Measurements from ENCODE around the gene TRDN. TPM values are rescaled to one million over a fixed set of nuclear protein-coding genes. Genes with fewer than 3 reads are reported as not detected.
A peak's percentile ranks its signal among the peaks of the same experiment; 100 is the strongest.

The TRDN gene, protein sequence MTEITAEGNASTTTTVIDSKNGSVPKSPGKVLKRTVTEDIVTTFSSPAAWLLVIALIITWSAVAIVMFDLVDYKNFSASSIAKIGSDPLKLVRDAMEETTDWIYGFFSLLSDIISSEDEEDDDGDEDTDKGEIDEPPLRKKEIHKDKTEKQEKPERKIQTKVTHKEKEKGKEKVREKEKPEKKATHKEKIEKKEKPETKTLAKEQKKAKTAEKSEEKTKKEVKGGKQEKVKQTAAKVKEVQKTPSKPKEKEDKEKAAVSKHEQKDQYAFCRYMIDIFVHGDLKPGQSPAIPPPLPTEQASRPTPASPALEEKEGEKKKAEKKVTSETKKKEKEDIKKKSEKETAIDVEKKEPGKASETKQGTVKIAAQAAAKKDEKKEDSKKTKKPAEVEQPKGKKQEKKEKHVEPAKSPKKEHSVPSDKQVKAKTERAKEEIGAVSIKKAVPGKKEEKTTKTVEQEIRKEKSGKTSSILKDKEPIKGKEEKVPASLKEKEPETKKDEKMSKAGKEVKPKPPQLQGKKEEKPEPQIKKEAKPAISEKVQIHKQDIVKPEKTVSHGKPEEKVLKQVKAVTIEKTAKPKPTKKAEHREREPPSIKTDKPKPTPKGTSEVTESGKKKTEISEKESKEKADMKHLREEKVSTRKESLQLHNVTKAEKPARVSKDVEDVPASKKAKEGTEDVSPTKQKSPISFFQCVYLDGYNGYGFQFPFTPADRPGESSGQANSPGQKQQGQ
- polyA plus RNA-seq (2014; cell fraction: cytosol; rRNA removed), result not detected in 2 replicates
- polyA plus RNA-seq (2014; cell fraction: nucleus; rRNA removed), result 0.02 TPM in 1 of 2 replicates, not detected in the other

DNA sequence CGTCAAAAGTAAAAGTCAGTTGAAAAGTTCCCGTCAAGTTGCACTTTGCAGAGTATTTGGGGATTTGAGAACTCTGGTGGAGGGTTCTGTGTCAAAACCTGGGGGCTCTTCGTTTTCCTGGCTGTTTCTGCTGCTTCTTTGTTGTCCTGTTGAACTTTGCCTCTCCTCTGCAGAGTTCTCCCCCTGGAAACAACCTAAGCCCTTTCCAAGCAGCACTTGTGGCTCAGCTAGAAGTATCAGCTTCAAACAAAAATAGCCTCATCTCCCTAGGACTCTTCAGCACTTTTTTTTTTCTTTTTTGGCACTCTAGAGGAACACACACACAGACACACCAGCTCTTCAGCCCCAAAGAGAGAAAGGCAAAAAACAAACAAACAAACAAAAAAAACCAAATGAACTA lies at the start of gene TRDN:
Gene TRDN, minus strand, starts transcription at position 169 of the 400 bp plus-strand sequence. CDS start 175 bp downstream, outside the sequence.
- DNase-seq (ENCODE audit: low spot score), result no peak

DNA sequence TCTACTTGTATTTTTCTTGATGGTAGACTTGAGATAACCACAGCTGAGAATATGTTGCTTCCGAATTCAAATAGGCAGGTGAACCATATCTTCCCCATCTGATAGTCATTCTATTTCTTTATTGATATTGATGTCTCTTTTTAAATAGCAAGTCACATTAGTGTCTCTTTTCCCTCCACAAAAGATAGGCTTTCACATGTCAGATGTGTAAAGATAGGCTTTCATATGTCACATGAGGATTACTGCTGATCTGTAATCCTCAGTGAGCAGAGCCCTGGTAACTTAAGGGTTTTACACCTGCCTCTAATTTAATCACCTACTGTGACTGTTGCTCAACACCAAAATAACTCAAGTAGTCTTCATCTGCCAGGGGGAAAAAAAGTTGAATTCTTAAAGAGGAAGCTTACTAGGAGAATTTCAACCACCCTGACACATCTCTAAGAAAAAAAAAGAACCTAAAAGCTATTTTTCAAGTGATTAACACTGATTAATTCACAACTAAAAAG lies 45.3 kb upstream of the TRDN start:
- DNase-seq (ENCODE audit: low spot score), result peak; percentile 54

DNA sequence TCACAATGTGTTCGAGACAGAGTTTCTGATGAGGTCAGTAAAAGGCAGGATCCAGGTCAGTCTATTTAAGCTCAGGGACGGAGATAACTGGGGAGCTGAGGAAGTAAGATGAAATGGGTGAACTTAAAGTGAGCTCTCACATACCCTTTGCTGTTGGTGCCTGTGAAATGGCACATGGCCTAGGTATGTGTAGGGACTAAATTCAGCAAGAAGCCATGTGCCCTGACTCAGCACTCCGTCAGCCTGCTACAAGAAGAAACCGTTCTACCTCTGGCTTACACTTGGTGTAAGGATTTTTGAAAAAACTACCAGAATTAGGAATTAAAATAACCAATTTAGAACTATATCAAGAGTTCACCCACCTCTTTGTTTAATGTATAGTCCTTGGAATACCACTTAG lies 41.1 kb upstream of the TRDN start:
- peak; percentile 43 for DNase-seq (ENCODE audit: low spot score)

DNA sequence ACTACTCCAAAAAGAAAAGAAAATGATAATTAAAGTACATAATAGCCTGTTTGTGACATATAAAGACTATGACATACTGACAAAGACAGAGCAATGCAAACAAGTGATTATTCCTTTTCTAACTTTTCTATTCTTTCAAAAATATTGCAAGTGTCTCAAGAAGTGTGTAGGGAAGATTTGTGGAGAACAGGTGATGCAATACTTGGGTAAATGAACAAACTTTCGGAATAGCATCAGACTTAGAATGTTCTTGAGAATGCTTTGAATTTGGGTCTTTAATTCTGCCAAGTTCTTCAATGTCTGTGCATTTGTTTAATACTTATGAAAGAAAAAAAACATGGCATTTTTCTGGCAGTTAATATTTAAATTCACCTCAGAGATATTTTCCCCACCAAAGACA lies 40.0 kb upstream of the TRDN start:
- DNase-seq (ENCODE audit: low spot score), result no peak

DNA sequence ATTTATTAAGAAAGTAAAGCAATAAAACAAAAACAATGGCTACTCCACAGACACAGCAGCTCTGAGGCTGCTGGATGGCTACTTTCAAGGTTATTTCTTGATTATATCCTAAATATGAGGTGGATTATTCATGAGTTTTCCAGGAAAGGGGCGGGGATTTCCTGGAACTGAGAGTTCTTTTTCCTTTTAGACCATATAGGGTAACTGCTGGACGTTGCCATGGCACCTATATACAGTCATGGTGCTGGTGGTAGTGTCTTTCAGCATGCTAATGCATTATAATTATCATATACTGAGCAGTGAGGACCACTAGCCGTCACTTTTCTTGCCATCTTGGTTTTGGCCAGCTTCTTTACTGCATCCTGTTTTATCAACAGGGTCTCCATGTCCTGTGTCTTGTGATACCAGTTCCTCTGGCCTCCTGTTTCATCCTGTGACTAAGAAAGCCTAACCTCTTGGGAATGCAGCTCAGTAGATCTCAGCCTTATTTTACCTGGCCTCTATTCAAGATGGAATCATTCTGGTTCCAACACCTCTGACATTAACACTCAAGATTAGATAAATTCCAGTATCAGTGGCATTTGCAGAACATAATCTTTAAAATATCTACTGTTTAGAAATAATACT lies 32.3 kb upstream of the TRDN start:
- no peak for DNase-seq (ENCODE audit: low spot score)

DNA sequence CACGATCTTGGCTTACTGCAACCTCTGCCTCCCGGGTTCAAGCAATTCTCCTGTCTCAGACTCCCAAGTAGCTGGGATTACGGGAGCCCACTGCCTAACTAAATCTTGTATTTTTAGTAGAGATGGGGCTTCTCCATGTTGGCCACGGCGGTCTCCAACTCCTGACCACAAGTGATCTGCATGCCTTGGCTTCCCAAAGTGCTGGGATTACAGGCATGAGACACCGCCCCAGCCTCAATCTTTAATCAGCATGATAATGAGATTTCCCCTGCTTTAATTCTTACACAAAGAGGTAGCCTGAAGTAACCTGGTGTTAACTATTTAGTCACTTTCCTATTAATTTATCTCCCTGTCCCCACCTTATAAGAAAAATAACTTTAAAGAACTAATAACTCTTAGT lies 31.3 kb upstream of the TRDN start:
- DNase-seq (ENCODE audit: low spot score), result no peak

DNA sequence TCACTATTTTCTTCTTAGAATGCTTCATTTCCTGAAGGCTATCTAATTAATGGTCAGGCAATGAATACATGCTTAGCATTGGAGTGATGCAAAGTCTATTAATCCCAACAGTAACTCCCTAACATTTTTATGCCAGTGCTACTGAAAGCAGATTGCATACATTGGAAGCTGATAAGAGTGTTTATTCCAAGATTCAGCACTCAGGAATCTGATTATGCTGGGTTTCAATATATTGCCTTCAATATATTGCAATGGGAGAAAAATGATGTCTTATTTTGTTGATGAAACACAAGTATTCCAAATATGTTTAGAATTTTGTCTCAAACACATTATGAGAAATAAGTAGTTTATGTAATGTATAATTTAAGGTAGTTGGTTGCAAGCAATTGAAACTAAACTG lies 26.7 kb upstream of the TRDN start:
- no peak for DNase-seq (ENCODE audit: low spot score)

DNA sequence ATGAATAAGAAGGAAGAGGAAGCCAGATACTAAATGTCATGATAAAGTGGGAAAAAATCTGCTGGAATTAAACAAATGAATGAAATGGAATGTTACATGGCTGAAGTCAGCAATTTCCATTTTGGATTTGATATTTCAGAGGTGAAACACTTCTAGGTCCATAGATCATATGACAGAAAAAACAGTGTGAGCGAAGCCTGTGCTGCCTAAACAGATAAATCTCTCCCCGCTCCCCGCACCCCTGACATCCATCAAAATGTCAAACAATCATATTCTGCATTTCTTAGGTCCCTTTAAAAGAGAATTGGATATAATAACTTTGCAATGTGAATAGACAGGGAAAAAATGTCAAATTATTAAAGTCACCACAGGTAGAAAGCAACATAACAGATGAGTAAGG lies 26.0 kb upstream of the TRDN start:
- DNase-seq (ENCODE audit: low spot score), result no peak

DNA sequence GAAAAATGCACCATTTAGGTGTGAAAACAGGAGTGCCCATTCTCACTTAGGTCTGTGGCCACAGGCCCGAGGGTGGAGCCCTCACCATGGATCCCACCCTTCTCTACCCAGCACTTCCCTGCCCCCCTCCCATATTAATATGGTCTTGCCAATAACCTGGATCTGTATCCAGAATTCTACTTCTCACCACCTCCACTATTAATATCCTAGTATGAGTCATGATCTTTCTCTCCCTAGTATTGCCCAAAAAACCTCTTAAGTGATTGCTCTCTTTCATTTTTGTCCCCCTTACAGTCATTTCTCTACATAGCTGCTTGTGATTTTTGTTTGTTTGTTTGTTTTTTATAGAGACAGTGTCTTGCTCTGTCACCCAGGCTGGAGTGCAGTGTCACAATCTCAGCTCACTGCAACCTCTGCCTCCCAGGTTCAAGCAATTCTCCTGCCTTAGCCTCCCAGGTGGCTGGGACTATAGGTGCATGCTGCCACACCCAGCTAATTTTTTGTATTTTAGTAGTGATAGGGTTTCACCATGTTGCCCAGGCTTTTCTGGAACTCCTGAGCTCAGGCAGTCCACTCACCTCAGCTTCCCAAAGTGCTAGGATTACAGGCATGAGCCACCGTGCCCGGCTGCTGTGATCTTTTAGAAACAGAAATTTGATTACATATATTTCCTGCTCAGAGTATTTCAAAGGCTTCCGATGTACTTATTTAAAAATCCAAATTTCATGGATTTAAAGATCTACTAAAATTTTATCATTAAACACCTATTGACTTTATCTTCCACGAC lies 24.5 kb upstream of the TRDN start:
- DNase-seq (ENCODE audit: low spot score), result no peak

DNA sequence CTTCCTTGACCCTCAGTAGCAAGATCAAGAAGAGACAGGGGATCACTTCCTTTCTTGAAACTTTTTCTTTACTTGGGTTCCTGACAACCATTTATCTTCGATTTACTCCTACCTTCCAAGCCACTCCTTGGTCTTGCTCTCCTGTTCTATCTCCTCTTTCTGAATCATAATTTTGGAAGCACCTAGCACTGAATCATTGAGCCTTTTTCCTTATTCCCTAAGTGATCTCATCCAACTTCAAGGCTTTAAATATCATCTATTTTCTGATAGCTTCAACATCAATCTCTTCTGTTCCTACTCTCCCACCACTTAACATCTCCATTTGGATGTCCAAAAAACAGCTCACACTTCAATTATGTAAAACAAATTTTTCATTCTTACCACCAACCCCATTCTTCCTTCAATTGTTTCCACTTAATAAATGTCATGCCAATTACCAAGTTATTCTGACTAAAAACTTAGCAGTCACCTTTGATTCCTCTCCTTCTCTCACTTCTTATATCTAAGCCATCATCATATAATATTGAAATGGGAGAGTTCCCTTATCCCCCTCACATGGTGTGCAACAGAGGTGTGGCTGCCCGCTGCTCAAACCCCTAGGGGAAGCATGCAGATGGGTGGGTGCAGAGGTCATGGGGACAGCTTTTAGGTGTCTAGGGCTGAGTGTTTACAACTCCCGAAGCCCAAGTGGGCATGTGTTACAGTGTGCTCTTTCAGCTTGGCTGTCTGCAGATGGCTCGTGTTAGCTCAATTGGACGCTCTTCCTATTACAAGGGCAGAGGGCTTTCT lies 23.4 kb upstream of the TRDN start:
- DNase-seq (ENCODE audit: low spot score), result no peak

DNA sequence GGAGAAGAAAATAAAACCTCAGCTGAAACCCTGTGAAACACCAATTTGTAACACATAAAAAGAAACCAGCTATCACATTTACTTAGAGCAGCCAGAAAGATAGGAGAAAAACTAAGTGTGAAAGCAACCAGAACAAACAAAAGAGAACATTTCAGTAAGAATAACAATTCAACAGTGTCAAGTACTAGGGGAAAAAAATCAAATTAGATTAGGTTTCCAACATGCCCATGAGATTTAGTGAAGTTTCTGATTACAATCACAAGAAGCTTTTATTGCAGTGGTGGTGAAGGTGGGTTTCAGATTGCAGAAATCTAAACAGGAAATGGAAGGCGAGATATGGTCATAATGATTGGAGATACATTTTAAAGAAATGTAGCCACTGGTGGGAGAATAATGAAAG lies 22.1 kb upstream of the TRDN start:
- DNase-seq (ENCODE audit: low spot score), result peak; percentile 33

DNA sequence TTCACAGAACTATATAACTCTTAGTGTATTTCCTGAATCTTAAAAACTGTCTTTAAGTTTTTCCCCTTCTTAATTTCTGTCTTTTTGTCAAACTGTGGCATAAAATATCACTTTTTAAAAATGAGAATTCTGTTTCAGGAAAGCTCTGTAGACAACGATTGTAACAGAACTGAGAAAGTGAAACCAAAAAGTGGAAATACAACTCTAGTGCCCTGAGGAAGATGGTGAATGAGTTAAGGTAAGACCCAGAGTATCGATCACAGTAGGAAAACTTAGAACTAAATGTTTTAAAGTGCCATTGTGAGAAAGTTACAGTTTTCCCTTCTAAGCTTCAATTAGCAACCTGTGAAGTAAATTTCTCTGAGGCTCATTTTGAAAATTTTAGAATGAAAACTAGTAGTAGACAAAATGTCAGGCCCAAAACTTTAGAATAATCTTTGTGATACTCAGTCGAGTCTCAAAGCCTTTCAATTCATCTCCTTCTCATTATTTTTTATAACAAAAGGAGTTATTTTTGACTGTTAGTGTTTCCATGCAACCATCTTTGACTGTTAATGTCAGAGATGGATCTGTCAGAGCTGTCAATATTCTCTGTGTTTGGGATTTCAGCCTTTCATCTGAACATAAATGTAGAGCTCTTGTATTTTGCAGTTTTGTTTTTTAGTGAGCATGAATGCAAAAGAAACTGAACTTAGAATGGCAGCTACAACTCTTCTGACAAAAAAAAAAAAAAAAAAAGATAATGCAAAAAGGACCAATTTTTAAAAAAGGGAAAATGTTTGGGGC lies 19.0 kb upstream of the TRDN start:
- no peak for DNase-seq (ENCODE audit: low spot score)

DNA sequence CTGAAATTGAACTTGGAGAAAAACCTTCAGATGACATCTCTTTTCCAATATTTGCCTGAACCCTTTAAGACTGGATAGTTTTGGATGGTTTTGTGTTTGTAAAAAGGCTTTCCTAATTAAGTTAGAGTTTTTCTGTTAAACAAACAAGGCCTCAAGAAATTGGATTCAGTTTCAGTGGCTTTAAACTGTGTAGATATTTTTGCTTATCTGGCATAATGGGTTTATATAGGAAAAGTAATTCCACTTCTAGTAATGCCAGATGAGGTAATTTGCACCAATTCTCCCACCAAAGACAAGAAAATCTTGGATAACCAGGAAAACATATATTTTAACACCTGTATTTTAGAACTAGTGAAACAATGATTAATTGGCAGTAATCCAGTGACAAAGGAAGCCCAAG lies 12.0 kb upstream of the TRDN start:
- no peak for DNase-seq (ENCODE audit: low spot score)

DNA sequence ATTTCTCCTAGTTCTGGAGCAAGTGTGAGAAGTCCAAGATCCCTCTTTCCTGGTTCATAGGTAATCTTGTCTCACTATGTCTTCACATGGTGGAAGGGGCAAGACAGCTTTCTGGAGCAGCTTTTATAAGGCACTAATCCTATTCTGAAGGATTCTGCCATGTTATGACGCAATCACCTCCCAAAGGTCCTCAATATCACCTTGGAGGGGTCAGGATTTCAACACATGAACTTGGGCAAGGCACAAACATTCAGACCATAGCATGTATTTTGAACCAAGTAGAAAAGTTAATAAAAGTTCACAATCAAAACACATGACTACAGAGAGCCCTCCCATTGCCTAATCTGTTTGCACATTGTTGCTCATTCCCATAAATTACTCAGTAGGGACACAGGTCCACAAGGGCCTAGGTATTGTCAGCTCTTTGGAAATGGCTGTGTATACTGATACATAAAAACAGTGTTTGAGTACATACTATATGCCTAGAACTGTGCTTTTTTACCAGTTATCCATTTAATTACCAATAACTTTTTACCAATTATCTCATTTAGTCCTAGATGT lies 11.3 kb upstream of the TRDN start:
- no peak for DNase-seq (ENCODE audit: low spot score)

DNA sequence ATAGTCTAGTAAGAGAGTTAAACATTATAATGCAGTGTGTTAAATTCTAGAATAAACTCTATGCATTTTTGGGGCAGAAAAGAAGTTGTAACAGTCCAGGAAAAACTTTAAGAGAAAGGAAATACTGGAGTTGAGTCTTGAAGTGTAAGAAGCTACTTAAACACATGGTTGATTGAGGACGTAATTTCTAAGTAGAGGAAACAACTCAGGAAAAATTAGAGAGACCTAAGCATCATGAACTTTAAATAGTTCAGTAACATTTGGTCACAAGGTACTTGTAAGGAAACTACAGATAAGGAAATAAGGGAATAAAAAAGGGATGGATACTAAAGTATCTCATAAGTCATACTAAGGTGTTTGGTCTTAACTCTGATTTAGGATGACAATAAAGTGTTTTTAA lies 4.7 kb upstream of the TRDN start:
- DNase-seq (ENCODE audit: low spot score), result no peak

DNA sequence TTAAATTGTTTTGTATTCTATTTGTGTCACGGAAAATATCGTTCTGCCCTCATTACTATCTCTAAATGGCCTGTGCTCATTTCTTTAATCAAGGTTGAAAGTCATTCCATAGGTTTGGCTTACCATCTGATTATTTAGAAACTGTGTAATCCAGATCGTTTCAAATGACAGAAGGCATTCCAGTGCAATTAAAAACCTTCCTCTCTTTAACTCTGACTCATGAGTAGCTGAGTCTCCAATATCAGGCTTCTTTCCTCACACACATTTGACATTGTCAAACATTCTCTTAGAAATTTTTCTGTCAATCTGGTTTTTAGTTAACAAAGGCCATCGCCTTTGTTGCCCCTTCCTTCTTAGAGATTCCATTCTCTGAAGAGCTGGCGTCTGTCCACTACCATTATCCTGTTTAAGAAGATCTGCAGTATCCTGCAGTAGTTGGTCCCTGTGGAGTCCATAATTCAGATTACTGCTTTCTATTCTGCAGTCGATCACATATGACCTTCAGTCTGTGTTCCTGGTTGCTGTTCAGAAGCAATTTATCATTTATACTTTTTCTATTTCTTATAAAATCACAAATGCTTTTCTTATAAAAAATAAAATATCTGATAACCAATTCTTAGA lies 3.9 kb upstream of the TRDN start:
- no peak for DNase-seq (ENCODE audit: low spot score)

DNA sequence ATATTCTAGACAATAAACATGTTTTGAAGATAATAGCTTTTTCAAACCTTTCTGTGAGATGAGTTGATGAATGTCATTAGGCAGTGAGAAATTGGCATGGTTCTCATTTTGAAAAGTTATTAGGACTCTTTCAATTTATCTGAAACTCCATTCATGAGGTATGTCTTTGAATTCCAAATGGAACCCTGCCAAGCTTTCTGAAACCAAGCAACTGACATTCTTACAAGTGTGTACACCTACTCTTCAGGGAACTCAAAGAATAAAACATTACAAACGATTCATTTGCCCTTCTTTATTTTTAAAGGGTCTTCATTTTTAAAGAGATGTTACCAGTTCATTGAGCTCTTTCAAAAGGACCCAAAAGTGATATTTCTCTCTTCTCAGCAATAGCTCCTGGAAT lies 2.1 kb upstream of the TRDN start:
- no peak for DNase-seq (ENCODE audit: low spot score)

DNA sequence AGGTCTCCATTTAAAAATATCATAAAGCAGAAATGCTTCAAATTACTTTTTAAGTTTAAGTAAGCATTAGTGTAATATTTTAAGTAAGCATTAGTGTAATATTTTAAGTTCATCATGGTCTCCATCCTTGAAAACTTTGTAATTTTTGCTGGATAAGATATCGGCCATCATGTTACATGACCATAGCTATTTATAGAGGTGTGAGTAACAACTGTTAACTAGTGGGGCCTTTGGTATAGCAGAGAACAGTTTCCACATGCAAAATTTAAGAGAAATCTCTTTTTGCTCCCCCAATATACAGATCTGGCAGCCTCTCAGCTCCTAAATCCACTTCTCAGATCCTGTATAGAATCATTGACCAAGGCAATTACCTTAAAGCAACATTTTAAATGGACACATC lies 468 bp downstream of the TRDN start:
- DNase-seq (ENCODE audit: low spot score), result no peak

DNA sequence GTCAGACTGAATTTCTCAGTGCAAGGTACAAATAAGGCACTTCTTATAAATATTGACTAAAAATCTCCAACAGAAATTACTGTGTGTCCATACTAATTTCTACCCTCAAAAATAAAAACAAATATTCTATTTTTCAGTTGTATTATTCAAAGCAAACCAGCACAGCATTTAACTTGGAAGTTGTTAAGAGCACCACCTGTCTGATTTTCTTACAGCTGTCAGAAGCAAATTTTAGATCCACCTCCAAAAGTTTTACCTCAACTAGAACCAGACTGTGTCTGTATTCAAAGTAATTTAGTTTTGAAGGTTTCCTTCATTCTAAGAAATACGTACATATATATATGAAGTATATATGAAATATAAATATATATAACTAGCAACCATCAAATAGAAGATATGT lies 1.2 kb downstream of the TRDN start:
- DNase-seq (ENCODE audit: low spot score), result no peak

Measured in SK-N-DZ (cell line).